Stimulated activated CD8-positive, alpha-beta memory T cell treated with anti-CD3 and anti-CD28 coated beads, Interleukin-12 subunit alpha, Interleukin-12 subunit beta, amount 100 ng/mL, for 24 hours (primary cell): ENCODE data around the gene NMB.
"Not testable (repeated sequence)": the region's sequence is repeated elsewhere in the genome, so short reads cannot be mapped to it uniquely, and the experiment has no call there.

Source experiments
- DNase-seq: peaks from one replicate; pipeline ENCODE4 v3.0.0-alpha.2; 2020; ENCODE audit errors: extremely low read depth

The NMB gene, protein sequence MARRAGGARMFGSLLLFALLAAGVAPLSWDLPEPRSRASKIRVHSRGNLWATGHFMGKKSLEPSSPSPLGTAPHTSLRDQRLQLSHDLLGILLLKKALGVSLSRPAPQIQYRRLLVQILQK

DNA sequence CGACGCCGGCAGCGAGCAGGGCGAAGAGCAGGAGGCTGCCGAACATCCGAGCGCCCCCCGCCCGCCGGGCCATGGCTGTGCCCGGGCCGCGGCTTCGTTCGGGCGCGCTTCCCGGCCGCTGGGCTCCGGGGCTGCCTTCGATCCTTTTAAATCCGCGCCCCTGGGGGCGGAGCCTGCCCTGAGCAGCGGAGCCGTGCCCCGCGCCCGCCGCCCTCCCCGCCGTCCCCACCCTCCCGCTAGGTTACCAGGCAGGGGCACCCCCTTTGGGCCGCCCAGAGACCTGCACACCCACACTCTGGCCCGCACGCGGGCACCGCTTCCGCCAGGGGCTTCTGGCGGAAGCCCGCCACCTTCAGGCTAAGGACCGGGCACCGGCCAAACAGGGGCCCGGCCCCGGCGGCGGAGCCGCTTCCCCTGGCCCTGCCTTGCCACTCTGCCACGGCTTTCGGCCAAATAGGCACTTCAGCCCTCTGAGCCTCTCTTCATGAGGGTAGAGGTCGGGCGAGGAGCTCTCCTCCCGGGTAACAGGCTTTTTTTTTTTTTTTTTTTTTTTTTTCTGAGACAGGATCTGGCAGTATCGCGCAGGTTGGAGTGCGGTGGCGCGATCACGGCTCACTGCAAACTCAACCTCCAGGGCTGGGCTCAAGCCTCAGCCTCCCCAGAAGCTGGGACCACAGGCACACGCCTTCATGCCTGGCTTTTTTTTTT, at the start of gene NMB:
Gene NMB (minus strand): TSS at position 120 of the 708 bp plus-strand sequence. CDS start 47 bp downstream, at position 73.
- peak; percentile 66 for DNase-seq

- DNase-seq, result no peak
Observed at GRCh38 chr15:84703808-84704207, 45.8 kb upstream of the NMB start.

DNA sequence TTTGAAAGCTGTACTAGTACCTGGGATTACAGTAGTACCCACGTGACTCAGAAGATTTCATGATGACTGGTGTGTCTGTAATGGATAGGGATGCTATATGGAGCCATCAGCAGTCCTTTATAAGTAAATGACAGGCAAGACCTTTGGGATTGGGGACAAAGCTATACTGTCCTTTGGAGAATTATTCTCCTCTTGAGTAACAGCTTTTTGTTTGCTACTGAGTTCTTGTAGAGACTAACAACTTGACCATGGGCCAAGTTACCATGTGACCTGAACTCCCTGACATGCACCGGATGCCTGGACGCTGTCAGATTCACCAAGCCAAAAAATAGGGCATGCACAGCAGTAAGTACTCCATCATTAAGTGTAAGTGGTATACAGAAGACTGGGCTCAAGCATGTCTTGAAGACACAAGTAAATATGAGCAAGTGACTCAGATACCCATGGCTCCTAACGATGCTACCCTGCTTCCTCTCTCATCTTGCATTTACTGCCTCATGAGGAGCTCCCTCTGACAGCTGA, 45.0 kb upstream of the NMB start:
- DNase-seq, result no peak

GRCh38 chr15:84699538-84700191, 41.7 kb upstream of the NMB start:
- DNase-seq, result no peak

DNA sequence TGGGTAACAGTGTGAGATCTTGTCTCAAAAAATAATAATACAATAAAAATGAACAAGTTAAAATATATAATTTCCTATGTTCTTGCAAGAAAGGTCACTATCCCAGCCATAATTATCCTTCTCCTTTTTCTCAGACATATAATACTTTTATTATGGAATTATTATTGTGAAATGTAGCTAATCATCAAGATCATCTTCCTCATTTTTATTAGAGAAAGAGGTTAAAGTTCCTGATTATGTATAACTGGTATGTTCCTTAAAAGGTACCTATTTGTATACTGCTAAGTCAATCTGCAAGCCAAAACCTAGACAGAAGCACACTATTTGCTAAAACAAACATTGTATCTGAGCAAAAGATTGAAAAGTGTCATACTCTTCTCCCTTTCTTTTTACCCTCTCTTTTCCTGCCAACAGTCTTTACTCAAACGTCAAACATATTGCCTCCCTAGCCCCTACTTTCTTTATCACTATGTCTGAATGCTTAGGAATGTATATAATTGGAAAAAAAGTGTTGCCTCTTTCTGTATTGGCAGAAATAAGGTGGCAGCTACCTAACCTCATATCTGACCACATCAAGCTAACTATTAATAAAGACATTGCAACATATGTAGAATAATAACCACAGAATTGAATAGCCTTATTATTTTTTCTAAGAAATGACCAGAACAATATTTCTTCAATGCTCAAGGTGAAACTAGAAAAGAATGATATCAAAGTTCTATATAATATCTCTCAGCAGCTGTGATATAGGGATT, 39.4 kb upstream of the NMB start:
- DNase-seq, result no peak

DNA sequence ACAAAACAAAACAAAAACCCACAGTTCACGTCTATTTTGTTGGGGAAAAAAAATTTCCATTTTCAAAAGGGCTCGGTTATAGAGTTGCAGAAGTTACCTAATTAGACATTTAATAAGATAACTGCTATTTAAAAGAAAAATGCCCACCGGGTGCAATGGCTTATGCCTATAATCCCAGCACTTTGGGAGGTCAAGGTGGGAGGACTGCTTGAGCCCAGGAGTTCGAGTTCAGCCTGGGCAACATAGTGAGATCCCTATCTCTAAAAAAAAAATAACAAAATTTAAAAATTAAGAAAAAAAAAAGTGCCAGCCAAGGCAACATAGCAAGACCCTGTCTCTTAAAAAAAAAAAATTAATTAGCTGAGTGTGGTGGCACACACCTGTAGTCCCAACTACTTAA, 38.8 kb upstream of the NMB start:
- no peak for DNase-seq

DNA sequence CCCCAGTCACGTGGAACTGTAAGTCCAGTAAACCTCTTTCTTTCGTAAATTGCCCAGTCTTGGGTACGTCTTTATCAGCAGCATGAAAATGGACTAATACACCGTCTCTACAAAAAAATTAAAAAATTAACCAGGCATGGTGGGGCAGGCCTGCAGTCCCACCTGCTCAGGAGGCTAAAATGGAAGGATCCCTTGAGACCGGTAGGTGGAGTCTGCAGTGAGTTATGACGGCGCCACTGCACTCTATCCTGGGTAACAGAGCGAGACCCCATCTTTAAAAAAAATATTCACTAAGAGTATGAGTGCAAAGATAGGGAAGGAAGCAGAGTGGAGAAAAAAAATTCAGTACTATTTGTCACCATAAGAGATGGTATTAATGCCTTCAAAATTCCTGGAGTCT, 32.3 kb upstream of the NMB start:
- no peak for DNase-seq

GRCh38 chr15:84689858-84690257, 31.9 kb upstream of the NMB start:
- DNase-seq, result no peak

- DNase-seq, result not testable (repeated sequence)
Observed at GRCh38 chr15:84686446-84686845, 28.4 kb upstream of the NMB start.

DNA sequence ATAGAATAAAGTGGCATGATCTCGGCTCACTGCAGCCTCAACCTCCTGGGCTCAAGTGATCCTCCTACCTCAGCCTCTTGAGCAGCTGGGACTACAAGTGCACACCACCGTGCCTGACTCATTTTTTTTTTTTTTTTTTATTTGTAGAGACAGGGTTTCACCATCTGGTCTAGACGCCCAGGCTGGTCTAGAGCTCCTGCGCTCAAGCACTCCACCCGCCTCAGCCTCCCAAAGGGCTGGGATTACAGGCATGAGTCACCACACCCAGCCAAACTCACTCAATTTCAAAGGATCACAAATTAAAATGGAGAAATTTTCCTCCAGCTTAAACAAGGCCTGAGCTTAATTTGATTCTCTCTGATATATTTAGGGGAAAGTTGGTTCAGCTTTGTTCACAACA, 27.3 kb upstream of the NMB start:
- DNase-seq, result no peak

GRCh38 chr15:84684092-84684491, 26.1 kb upstream of the NMB start:
- no peak for DNase-seq

DNA sequence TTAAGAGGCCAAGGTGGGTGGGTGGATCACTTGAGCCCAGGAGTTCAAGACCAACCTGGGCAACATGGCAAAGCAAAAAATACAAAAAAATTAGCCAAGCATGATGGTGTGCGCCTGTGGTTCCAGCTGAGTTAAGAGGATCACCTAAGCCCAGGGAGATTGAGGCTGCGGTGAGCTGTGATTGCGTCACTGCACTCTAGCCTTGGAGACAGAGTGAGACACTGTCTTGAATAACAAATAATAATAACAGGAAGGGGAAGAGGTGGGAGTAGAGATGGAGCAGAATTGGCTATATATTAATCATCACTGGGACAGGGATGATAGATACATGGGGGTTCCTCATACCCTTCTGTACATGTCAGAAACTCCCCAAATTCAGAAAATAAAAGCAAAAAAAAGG, 23.8 kb upstream of the NMB start:
- no peak for DNase-seq

DNA sequence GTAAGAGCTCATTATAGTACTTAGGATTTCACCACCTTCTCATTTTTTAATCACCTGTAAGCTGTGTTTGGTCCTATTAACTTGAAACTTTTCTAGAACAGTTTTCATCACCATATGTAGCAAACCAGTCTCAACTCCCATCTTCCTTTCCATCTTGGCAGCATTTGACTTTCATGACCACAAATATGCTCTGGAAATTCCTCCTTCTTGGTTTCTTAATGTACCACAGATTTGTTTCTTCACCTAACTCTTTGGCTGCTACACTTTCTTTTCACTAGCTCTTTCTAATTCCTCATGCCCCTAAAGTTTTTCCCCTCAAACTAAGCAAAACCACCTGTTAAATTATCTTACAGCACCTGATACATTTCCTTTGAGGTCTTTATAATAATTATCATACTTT, 13.2 kb upstream of the NMB start:
- DNase-seq, result no peak

DNA sequence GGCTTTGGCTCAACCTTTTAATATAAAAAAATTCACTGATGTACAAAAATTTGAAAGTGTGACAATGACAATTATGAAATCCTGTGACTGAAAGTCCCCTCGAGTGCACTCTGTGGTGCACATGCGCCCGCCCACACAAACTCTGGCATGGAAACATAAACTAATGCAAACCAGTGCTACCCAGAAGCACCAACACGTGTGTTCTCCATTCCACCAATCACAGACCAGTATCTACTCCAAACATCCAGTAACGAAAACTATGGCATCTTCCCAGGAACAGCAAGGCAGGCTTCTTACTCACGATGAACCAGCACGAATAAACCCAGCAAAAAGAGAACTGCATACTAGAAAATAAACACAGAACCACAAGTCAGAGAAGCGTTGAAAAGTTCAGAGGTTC, 11.7 kb upstream of the NMB start:
- no peak for DNase-seq

- DNase-seq, result no peak
Observed at GRCh38 chr15:84668221-84668982, 10.4 kb upstream of the NMB start.

- DNase-seq, result no peak
Observed at GRCh38 chr15:84666373-84666772, 8.4 kb upstream of the NMB start.

DNA sequence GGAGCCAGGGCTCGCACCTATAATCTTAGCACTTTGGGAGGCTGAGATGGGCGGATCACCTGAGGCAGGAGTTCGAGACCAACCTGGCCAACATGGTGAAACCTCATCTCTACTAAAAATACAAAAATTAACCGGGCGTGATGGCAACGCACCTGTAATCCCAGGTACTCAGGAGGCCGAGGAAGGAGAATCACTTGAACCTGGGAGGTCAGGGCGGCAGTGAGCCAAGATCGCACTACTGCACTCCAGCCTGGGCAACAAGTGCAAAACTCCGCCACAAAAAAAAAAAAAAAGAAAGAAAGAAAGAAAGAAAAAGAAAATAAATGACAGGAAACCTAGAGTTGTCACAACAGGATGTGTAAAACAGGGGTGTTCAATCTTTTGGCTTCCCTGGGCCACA, 3.0 kb upstream of the NMB start:
- no peak for DNase-seq

DNA sequence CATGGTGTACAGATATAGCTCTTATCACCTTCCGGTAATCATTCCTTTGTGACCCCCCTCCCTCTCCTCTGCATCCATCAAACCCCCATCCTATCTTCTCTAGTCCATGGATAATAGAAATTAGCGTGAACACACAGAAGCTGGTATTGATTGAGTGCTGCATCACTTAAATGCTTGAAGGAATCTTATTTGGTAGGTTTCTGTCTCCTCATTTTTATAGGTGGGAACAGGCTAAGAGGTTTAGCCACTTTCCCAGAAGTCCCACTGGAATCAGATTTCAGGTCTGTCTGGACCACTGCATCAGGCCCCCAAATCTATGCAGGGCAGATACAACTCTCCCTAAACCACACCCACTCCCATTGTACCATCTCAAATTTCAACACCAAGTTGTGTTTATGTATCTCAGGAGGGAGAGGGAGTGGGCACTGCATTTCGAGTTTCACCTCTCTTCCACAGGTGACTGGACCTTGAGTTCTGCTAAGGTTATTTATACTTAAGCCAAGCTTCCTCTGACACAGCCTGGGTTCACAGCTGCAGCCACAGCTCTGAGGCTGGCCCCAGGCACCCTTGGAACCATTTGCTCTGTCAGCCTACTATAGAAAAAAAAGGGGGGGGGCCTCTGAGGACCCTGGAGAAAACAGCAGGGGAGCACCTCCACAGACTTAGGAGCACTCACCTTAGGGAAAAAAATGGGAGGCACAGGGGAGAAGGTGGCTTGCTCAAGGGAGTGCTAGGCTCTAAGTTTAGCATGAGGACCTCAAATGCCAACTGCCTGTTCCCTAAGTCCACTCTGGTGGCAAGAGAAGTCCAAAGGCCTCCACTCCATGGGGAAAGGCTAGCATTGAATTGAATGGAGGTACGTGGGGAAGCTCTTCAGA, 2.1 kb upstream of the NMB start:
- DNase-seq, result no peak

GRCh38 chr15:84658788-84659411, 901 bp upstream of the NMB start:
- DNase-seq, result no peak

DNA sequence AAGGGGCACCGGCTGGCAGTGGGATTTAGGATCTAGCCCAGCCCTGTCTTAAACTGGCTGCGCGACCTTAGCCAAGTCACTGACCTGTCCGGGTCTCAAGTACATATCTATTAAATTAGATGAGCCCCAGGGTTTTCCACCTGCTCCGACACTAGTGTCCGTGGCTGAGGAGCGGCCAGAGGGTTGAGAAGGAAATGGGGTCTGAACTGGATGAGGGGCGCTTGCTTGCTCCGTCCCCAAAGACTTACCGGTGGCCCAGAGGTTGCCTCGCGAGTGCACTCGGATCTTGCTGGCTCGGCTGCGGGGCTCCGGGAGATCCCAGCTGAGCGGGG, 285 bp downstream of the NMB start:
- DNase-seq, result no peak
